Nephron progenitor cell (in vitro differentiated cells): ENCODE data around the gene NTM.
"Not testable (repeated sequence)": the region's sequence is repeated elsewhere in the genome, so short reads cannot be mapped to it uniquely, and the experiment has no call there.

ENCODE experiments used
- DNase-seq: peaks from one replicate; pipeline ENCODE4 v3.0.0; 2021
- H3K27ac Mint-ChIP-seq: 2 replicates; pipeline ENCODE4 v1.8.0; 2021; ENCODE audit warnings: mild to moderate bottlenecking, moderate library complexity, mixed read lengths
- H3K27me3 Mint-ChIP-seq: 2 replicates; pipeline ENCODE4 v1.8.0; 2021; ENCODE audit warnings: mild to moderate bottlenecking, low read depth, mixed read lengths; ENCODE audit not compliant: poor library complexity
- H3K36me3 Mint-ChIP-seq: 2 replicates; pipeline ENCODE4 v1.8.0; 2021; ENCODE audit warnings: low read depth, mixed read lengths
- H3K4me1 Mint-ChIP-seq: 2 replicates; pipeline ENCODE4 v1.8.0; 2021; ENCODE audit warnings: mixed read lengths
- H3K4me3 Mint-ChIP-seq: 2 replicates; pipeline ENCODE4 v1.8.0; 2021; ENCODE audit warnings: mild to moderate bottlenecking, moderate library complexity, mixed read lengths
- H3K9me3 Mint-ChIP-seq: 2 replicates; pipeline ENCODE4 v1.8.0; 2021; ENCODE audit warnings: mild to moderate bottlenecking, moderate library complexity, mixed read lengths
- TF ChIP-seq, protein P1 (sequence below): fragments of 200-600 bp; sonication (generic); IDR thresholded peaks from 2 replicates; pipeline ENCODE4 v1.5.0; 2021; ENCODE audit warnings: antibody characterized with exemption

NTM gene

DNA sequence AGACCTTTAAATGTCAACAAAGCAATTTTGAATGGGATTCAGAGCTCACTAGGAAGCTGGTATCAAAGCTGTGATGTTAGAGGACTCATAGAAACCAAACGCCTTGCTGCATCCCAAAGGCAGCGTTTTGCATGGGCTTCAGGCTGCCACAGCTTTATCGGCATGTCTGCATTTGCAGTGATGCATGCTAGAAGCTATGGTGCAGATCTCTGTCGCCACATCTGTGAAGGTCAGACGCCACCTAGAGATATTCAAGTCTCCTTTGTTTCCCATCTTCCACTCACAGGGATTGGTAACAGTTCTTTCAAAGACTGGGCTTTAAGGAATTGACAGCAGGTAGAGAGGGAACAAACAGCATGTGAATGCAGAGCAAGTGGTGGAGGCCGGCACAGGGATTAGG, 47.8 kb downstream of the NTM start:
- TF ChIP-seq, protein P1, sequence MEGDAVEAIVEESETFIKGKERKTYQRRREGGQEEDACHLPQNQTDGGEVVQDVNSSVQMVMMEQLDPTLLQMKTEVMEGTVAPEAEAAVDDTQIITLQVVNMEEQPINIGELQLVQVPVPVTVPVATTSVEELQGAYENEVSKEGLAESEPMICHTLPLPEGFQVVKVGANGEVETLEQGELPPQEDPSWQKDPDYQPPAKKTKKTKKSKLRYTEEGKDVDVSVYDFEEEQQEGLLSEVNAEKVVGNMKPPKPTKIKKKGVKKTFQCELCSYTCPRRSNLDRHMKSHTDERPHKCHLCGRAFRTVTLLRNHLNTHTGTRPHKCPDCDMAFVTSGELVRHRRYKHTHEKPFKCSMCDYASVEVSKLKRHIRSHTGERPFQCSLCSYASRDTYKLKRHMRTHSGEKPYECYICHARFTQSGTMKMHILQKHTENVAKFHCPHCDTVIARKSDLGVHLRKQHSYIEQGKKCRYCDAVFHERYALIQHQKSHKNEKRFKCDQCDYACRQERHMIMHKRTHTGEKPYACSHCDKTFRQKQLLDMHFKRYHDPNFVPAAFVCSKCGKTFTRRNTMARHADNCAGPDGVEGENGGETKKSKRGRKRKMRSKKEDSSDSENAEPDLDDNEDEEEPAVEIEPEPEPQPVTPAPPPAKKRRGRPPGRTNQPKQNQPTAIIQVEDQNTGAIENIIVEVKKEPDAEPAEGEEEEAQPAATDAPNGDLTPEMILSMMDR = no peak
- Mint-ChIP-seq H3K9me3 (no peaks in the 10 kb centered on the region), H3K27ac (no peak overlapping the region), H3K36me3 (no peaks in the 10 kb centered on the region), H3K4me3 (no peak overlapping the region), H3K4me1 (peaks cover 17% of the 10 kb centered on the region), H3K27me3 (peaks cover 13% of the 10 kb centered on the region)
- DNase-seq = no peak

DNA sequence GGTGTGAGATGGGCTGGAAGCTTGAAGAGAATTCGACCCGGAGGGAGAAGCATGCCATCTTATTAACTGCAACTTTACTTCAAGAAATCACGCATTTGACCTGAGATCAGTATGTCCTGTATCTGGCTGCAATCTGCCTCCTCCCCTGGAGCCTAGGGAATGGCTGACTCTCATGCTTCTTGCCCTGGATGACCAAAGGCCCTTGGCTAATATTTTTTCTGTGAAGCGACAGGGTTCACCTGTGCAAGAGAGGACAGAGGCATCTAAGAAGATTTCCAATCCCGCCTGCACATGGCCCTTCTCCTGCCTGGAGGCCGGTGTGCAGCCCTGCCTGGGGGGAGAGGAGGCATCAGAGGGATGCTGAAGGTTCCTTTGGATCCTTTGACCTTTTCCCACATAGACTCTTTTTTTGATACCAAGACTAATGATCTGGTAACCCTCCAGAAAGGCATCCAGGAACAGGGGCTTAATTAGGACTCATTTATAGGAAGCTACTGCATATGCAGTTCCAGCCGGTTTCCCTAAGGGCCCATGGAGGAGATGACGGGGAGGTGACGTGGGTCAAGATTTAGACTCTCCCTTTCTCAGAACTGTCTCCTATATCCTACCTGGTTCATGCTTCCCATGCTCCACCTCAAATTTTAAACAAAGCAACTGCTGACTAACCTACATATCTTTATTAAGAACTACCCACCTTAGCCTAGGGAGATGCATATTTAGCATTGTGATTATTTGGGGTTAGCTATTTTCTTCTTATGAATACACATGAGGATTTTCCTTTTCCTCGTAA, 50.8 kb downstream of the NTM start:
- peaks cover 39% of the 10 kb centered on the region for H3K4me1 Mint-ChIP-seq
- no peak overlapping the region for H3K27ac Mint-ChIP-seq
- no peaks in the 10 kb centered on the region for H3K9me3 Mint-ChIP-seq
- H3K27me3 Mint-ChIP-seq = peaks cover 17% of the 10 kb centered on the region
- DNase-seq = no peak
- no peaks in the 10 kb centered on the region for H3K36me3 Mint-ChIP-seq
- H3K4me3 Mint-ChIP-seq = no peak overlapping the region
- TF ChIP-seq, protein P1 = no peak

DNA sequence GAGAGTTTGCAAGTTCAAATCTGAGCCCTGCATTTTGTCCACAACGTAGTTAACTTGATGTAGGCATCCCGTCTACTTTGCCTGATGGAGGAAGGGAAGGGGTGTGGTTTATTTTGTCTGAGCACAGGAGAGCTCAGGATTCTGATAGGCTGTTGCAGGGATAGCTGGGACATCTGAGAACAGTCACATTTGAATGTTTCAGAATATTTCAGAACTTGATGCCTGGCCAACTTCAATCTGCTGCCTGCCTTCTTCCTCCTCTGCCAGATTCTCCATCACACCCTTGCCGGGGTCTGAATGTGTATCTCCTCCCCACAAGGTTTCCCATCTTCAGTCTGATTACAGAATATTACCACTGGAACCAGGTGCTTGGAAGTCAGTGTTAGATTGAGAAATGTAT, 51.6 kb downstream of the NTM start:
- no peak overlapping the region for H3K27ac Mint-ChIP-seq
- peaks cover 13% of the 10 kb centered on the region for H3K27me3 Mint-ChIP-seq
- H3K4me3 Mint-ChIP-seq = no peak overlapping the region
- TF ChIP-seq, protein P1 = no peak
- DNase-seq = no peak
- no peaks in the 10 kb centered on the region for H3K36me3 Mint-ChIP-seq
- H3K9me3 Mint-ChIP-seq = no peaks in the 10 kb centered on the region
- peaks cover 46% of the 10 kb centered on the region for H3K4me1 Mint-ChIP-seq

GRCh38 chr11:131422496-131422895, 52.1 kb downstream of the NTM start:
- no peaks in the 10 kb centered on the region for H3K9me3 Mint-ChIP-seq
- no peak overlapping the region for H3K4me3 Mint-ChIP-seq
- peaks cover 47% of the 10 kb centered on the region for H3K4me1 Mint-ChIP-seq
- no peaks in the 10 kb centered on the region for H3K36me3 Mint-ChIP-seq
- peaks cover 13% of the 10 kb centered on the region for H3K27me3 Mint-ChIP-seq
- no peak for DNase-seq
- no peak overlapping the region for H3K27ac Mint-ChIP-seq
- TF ChIP-seq, protein P1 = no peak

DNA sequence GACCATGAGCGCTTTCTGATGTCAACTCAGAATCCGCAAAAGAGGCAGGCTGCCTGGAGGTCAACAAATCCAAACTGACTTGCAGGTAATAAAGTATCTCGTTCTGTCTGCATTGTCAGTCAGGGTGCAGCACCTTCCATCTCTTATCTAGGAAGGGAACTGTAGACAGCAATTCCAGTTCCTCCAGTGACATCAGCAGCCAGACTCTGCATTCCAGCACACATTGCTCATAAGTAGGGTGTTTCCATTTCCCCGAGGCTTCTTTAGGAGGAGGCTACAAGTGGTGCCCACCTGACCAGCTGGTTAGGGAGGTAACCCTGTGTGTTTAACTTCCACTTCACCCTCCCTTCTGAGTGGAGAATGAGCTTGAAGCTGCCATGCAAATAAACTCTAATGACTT, 53.3 kb downstream of the NTM start:
- Mint-ChIP-seq H3K9me3 (no peaks in the 10 kb centered on the region), H3K36me3 (no peaks in the 10 kb centered on the region), H3K4me1 (peaks cover 53% of the 10 kb centered on the region), H3K27me3 (peaks cover 13% of the 10 kb centered on the region), H3K27ac (no peak overlapping the region), H3K4me3 (no peak overlapping the region)
- no peak for DNase-seq
- TF ChIP-seq, protein P1 = no peak

DNA sequence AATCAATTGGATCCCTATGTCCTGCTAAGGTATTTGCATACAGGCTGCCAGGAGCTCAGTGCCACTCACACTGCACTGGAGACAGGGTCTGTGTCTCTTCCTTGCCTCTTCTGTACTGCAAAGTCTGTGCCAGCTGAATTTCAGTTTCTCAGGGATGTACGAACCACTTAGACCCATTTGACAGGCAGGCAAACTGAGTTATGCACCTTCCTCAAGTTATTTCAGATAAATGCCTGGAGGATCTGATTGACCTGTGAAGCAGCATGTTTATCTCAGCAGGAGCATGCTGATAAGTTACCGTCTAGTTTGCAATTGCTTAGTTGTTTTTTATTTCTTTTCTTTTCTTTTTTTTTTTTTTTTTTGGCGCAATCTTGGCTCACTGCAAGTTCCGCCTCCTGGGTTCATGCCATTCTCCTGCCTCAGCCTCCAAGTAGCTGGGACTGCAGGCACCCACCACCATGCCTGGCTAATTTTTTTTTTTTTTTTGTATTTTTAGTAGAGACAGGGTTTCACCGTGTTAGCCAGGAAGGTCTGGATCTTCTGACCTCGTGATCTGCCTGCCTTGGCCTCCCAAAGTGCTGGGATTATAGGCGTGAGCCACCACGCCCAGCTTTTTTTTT, 54.0 kb downstream of the NTM start:
- not testable (repeated sequence) for H3K36me3 Mint-ChIP-seq
- H3K27me3 Mint-ChIP-seq = peaks cover 13% of the 10 kb centered on the region

More for the DNA sequence above, 54.0 kb downstream of the NTM start:
- peaks cover 53% of the 10 kb centered on the region for H3K4me1 Mint-ChIP-seq
- H3K4me3 Mint-ChIP-seq, H3K9me3 Mint-ChIP-seq, H3K27ac Mint-ChIP-seq, DNase-seq: not testable (repeated sequence)
